ENCODE measurements around the gene KLHL18. TPM values are rescaled to one million over a fixed set of nuclear protein-coding genes. Genes with fewer than 3 reads are reported as not detected.

The KLHL18 gene
- polyA plus RNA-seq, 1 donor (not counting 4 experiments of a cell fraction or from before 2014, with no cell fraction given) = 33.4 TPM

- FAIRE-seq (no peak), DNase-seq (ENCODE audit: low read depth, low spot score) (no peak)
- no peak for TF ChIP-seq EZH2 (IDR thresholded peaks at IDR 0.05; ENCODE audit: low read length)
- no peak for TF ChIP-seq CTCF (optimal IDR thresholded peaks at IDR 0.05 in 1 of 3, IDR thresholded peaks at IDR 0.05 in 1 of 3, conservative IDR thresholded peaks at IDR 0.05 in 1 of 3; ENCODE audit: extremely low read depth in 1 of 3, insufficient read depth in 2 of 3, low read length in 3 of 3)
- H3K4me3 ChIP-seq (ENCODE audit: control insufficient read depth in 2 of 3, extremely low read depth in 1 of 3, insufficient read depth in 2 of 3, low read depth in 1 of 3, low read length in 3 of 3) = no peak overlapping the region
- no peaks in the 10 kb centered on the region for H3K27me3 ChIP-seq (ENCODE audit: control insufficient read depth, extremely low read depth, insufficient read depth, low read length)
- no peaks in the 10 kb centered on the region for H3K4me1 ChIP-seq (ENCODE audit: control insufficient read depth, extremely low read depth, insufficient read depth, low read length)
- H3K27ac ChIP-seq (ENCODE audit: control insufficient read depth, insufficient read depth, low read length) = no peak overlapping the region
- H3K4me2 ChIP-seq (ENCODE audit: control insufficient read depth, extremely low read depth, insufficient read depth, low read depth, low read length) = no peak overlapping the region
- no peaks in the 10 kb centered on the region for H3K9me1 ChIP-seq (ENCODE audit: control insufficient read depth, extremely low read depth, insufficient read depth, low read length)
- no peaks in the 10 kb centered on the region for H4K20me1 ChIP-seq (ENCODE audit: control insufficient read depth, extremely low read depth, insufficient read depth, low read length)
- no peaks in the 10 kb centered on the region for H3K79me2 ChIP-seq (ENCODE audit: control insufficient read depth, insufficient read depth, low read length)
- dilution Hi-C loops (cut with MboI; ENCODE audit: extremely low pct_ligation_motif_present, low sequenced_read_pairs) = no loop called here
- peaks cover 16 to 25% of the 10 kb centered on the region in 2 experiments for H3K36me3 ChIP-seq (ENCODE audit: control insufficient read depth in 2 of 2, extremely low read depth in 1 of 2, insufficient read depth in 2 of 2, low read length in 2 of 2)
- no peak overlapping the region for H2AFZ ChIP-seq (ENCODE audit: control insufficient read depth, low read length)
- H3K9ac ChIP-seq (ENCODE audit: control insufficient read depth, extremely low read depth, insufficient read depth, low read length) = no peak overlapping the region
- no peaks in the 10 kb centered on the region for H3K9me3 ChIP-seq (ENCODE audit: control insufficient read depth, low read depth, low read length)
Measured at GRCh38 chr3:47342812-47343211, 60.1 kb downstream of the KLHL18 start.

GRCh38 chr3:47343471-47343971 is 60.8 kb downstream of the KLHL18 start:
- no peak overlapping the region for H2AFZ ChIP-seq (ENCODE audit: control insufficient read depth, low read length)
- no peak for FAIRE-seq
- no peaks in the 10 kb centered on the region for H3K27me3 ChIP-seq (ENCODE audit: control insufficient read depth, extremely low read depth, insufficient read depth, low read length)
- H3K27ac ChIP-seq (ENCODE audit: control insufficient read depth, insufficient read depth, low read length) = no peak overlapping the region
- dilution Hi-C loops (cut with MboI; ENCODE audit: extremely low pct_ligation_motif_present, low sequenced_read_pairs) = no loop called here
- H4K20me1 ChIP-seq (ENCODE audit: control insufficient read depth, extremely low read depth, insufficient read depth, low read length) = no peaks in the 10 kb centered on the region
- no peaks in the 10 kb centered on the region for H3K79me2 ChIP-seq (ENCODE audit: control insufficient read depth, insufficient read depth, low read length)
- H3K4me1 ChIP-seq (ENCODE audit: control insufficient read depth, extremely low read depth, insufficient read depth, low read length) = no peaks in the 10 kb centered on the region
- peaks cover 15 to 18% of the 10 kb centered on the region in 2 experiments for H3K36me3 ChIP-seq (ENCODE audit: control insufficient read depth in 2 of 2, extremely low read depth in 1 of 2, insufficient read depth in 2 of 2, low read length in 2 of 2)
- H3K9me3 ChIP-seq (ENCODE audit: control insufficient read depth, low read depth, low read length) = no peaks in the 10 kb centered on the region
- H3K4me2 ChIP-seq (ENCODE audit: control insufficient read depth, extremely low read depth, insufficient read depth, low read depth, low read length) = no peak overlapping the region
- no peak for DNase-seq (ENCODE audit: low read depth, low spot score)
- no peak for TF ChIP-seq EZH2 (IDR thresholded peaks at IDR 0.05; ENCODE audit: low read length)
- no peak for TF ChIP-seq CTCF (optimal IDR thresholded peaks at IDR 0.05 in 1 of 3, IDR thresholded peaks at IDR 0.05 in 1 of 3, conservative IDR thresholded peaks at IDR 0.05 in 1 of 3; ENCODE audit: extremely low read depth in 1 of 3, insufficient read depth in 2 of 3, low read length in 3 of 3)
- H3K4me3 ChIP-seq (ENCODE audit: control insufficient read depth in 2 of 3, extremely low read depth in 1 of 3, insufficient read depth in 2 of 3, low read depth in 1 of 3, low read length in 3 of 3) = no peak overlapping the region
- no peaks in the 10 kb centered on the region for H3K9me1 ChIP-seq (ENCODE audit: control insufficient read depth, extremely low read depth, insufficient read depth, low read length)
- no peak overlapping the region for H3K9ac ChIP-seq (ENCODE audit: control insufficient read depth, extremely low read depth, insufficient read depth, low read length)
